IMR-90 (cell line): ENCODE results near the gene VMO1. TPM values are rescaled to one million over a fixed set of nuclear protein-coding genes. Genes with fewer than 3 reads are reported as not detected.

Experiments used
- ATAC-seq: fragments of 200-7000 bp; cut with Tn5 transposase; 2 replicates; pipeline ENCODE4 v1.9.1; 2020; ENCODE audit warnings: low read depth, mild to moderate bottlenecking, moderate library complexity
- BruUV-seq: library from RNA; stranded (reverse); fragments of 400-500 nt; replicated peaks from 2 replicates; lab custom pipeline; 2021; lab: Mats Ljungman, UMichigan
- CTCF ChIA-PET: fragments of 300-600 bp; formaldehyde crosslinking; extraction: SDS; loops from one replicate; lab custom pipeline; 2021; ENCODE audit warnings: antibody characterized with exemption; lab: Yijun Ruan, JAX
- POLR2A ChIA-PET: fragments of 300-600 bp; sonication (Branson Sonifier 250); formaldehyde crosslinking; loops from one replicate; lab custom pipeline; 2022; ENCODE audit warnings: antibody characterized with exemption; ENCODE audit not compliant: unreplicated experiment; lab: Charles Lee
- DNase-seq: peaks from one replicate; pipeline ENCODE4 v3.0.0; 2013
- H2AFZ ChIP-seq: replicated peaks from 2 replicates; pipeline ENCODE3; 2013; ENCODE audit warnings: low read length, mild to moderate bottlenecking; ENCODE audit not compliant: poor library complexity
- H2AK5ac ChIP-seq: 2 replicates; pipeline ENCODE4 v1.6.1; 2013; ENCODE audit warnings: low read depth, low read length, inconsistent platforms
- H2AK9ac ChIP-seq: replicated peaks from 2 replicates; pipeline ENCODE3; 2013; ENCODE audit warnings: mild to moderate bottlenecking, low read depth, low read length, moderate library complexity; ENCODE audit not compliant: poor library complexity
- H2BK120ac ChIP-seq: 2 replicates; pipeline ENCODE4 v1.6.1; 2013; ENCODE audit warnings: low read depth, low read length, inconsistent platforms
- H2BK15ac ChIP-seq: 3 replicates; pipeline ENCODE4 v1.6.1; 2013; ENCODE audit warnings: low read depth, low read length, inconsistent platforms
- H2BK20ac ChIP-seq: 2 replicates; pipeline ENCODE4 v1.6.1; 2013; ENCODE audit warnings: low read depth, mild to moderate bottlenecking, inconsistent platforms, low read length, moderate library complexity
- H2BK5ac ChIP-seq: 2 replicates; pipeline ENCODE4 v1.6.1; 2013; ENCODE audit warnings: mild to moderate bottlenecking, low read depth, low read length, inconsistent platforms; ENCODE audit not compliant: poor library complexity, severe bottlenecking
- H3K14ac ChIP-seq: replicated peaks from 2 replicates; pipeline ENCODE4 v1.6.1; 2013; ENCODE audit warnings: low read depth, low read length, inconsistent platforms
- H3K18ac ChIP-seq: 2 replicates; pipeline ENCODE4 v1.6.1; 2013; ENCODE audit warnings: low read depth, low read length, control low read depth
- H3K23ac ChIP-seq: 2 replicates; pipeline ENCODE4 v1.6.1; 2013; ENCODE audit warnings: low read depth, low read length, inconsistent platforms
- H3K27ac ChIP-seq: 2 replicates; pipeline ENCODE4 v1.5.1; 2013; ENCODE audit warnings: mild to moderate bottlenecking, control low read depth, low read length; ENCODE audit not compliant: insufficient read depth
- H3K27me3 ChIP-seq: 2 replicates; pipeline ENCODE4 v1.6.1; 2013; ENCODE audit warnings: low read length; ENCODE audit not compliant: control insufficient read depth, insufficient read depth
- H3K36me3 ChIP-seq: 2 replicates; pipeline ENCODE4 v1.6.1; 2013; ENCODE audit warnings: low read length, mixed read lengths; ENCODE audit not compliant: control insufficient read depth, insufficient read depth
- H3K4ac ChIP-seq: 2 replicates; pipeline ENCODE4 v1.6.1; 2013; ENCODE audit warnings: low read depth, low read length, inconsistent platforms
- H3K4me1 ChIP-seq: 2 replicates; pipeline ENCODE4 v1.6.1; 2013; ENCODE audit warnings: low read length, mixed read lengths; ENCODE audit not compliant: control insufficient read depth, insufficient read depth
- H3K4me2 ChIP-seq: 2 replicates; pipeline ENCODE4 v1.6.1; 2013; ENCODE audit warnings: low read depth, mild to moderate bottlenecking, control low read depth, low read length, moderate library complexity
- H3K4me3 ChIP-seq: 2 replicates; pipeline ENCODE4 v1.5.1; 2013; ENCODE audit warnings: low read depth, mild to moderate bottlenecking, control low read depth, low read length, moderate library complexity; ENCODE audit not compliant: insufficient read depth
- H3K56ac ChIP-seq: 2 replicates; pipeline ENCODE4 v1.6.1; 2013; ENCODE audit warnings: low read length, inconsistent platforms; ENCODE audit not compliant: insufficient read depth; ENCODE audit errors: extremely low read depth
- H3K79me1 ChIP-seq, 2 experiments: 2 replicates each; pipeline ENCODE4 v1.6.1; 2013; ENCODE audit warnings: low read length in 2 of 2, inconsistent platforms in 1 of 2, low read depth in 1 of 2
- H3K9ac ChIP-seq: 2 replicates; pipeline ENCODE4 v1.6.1; 2013; ENCODE audit warnings: low read depth, low read length, control low read depth
- H3K9me1 ChIP-seq: 2 replicates; pipeline ENCODE4 v1.6.1; 2013; ENCODE audit warnings: low read length, inconsistent platforms; ENCODE audit not compliant: insufficient read depth
- H3K9me3 ChIP-seq: 2 replicates; pipeline ENCODE4 v1.6.1; 2013; ENCODE audit warnings: low read length; ENCODE audit not compliant: control insufficient read depth, insufficient read depth
- H4K20me1 ChIP-seq: 2 replicates; pipeline ENCODE4 v1.6.1; 2013; ENCODE audit warnings: low read length, inconsistent platforms; ENCODE audit not compliant: insufficient read depth
- H4K5ac ChIP-seq: 2 replicates; pipeline ENCODE4 v1.6.1; 2013; ENCODE audit warnings: mild to moderate bottlenecking, low read depth, low read length, control low read depth
- H4K8ac ChIP-seq, 2 experiments: 2 replicates each; pipeline ENCODE4 v1.6.1; 2013; ENCODE audit warnings: low read depth in 2 of 2, low read length in 2 of 2, control low read depth in 1 of 2, inconsistent platforms in 1 of 2
- H4K91ac ChIP-seq: 2 replicates; pipeline ENCODE4 v1.6.1; 2013; ENCODE audit warnings: low read depth, low read length, inconsistent platforms; ENCODE audit not compliant: insufficient read depth
- BHLHE40 ChIP-seq: fragments of 150-350 bp; IDR thresholded peaks from 2 replicates; pipeline ENCODE4 v1.6.1; 2016; ENCODE audit warnings: mild to moderate bottlenecking, low read depth, low read length
- CEBPB ChIP-seq: IDR thresholded peaks from 2 replicates; pipeline ENCODE4 v1.6.1; 2012; ENCODE audit warnings: low read depth, low read length, improper control_type of control experiment
- CHD1 ChIP-seq: IDR thresholded peaks from 2 replicates; pipeline ENCODE4 v1.6.1; 2012; ENCODE audit warnings: low read depth, low read length, improper control_type of control experiment
- ELK1 ChIP-seq: fragments of 150-350 bp; IDR thresholded peaks from 2 replicates; pipeline ENCODE4 v1.6.1; 2016; ENCODE audit warnings: low read depth, mild to moderate bottlenecking, low read length, moderate library complexity, borderline replicate concordance
- FOS ChIP-seq: fragments of 150-350 bp; IDR thresholded peaks from 2 replicates; pipeline ENCODE4 v1.6.1; 2016; ENCODE audit warnings: low read depth, low read length
- MAFK ChIP-seq: IDR thresholded peaks from 2 replicates; pipeline ENCODE4 v1.6.1; 2012; ENCODE audit warnings: low read depth, low read length, improper control_type of control experiment
- MAZ ChIP-seq: IDR thresholded peaks from 2 replicates; pipeline ENCODE4 v1.6.1; 2012; ENCODE audit warnings: low read depth, mild to moderate bottlenecking, low read length, improper control_type of control experiment, moderate library complexity, borderline replicate concordance
- MXI1 ChIP-seq: IDR thresholded peaks from 2 replicates; pipeline ENCODE4 v1.6.1; 2012; ENCODE audit warnings: low read depth, mild to moderate bottlenecking, low read length, moderate library complexity, borderline replicate concordance
- NFE2L2 ChIP-seq: fragments of 150-350 bp; IDR thresholded peaks from 2 replicates; pipeline ENCODE4 v1.6.1; 2016; ENCODE audit warnings: low read depth, mild to moderate bottlenecking, low read length
- POLR2A ChIP-seq: IDR thresholded peaks from 2 replicates; pipeline ENCODE4 v1.6.1; 2012; ENCODE audit warnings: mild to moderate bottlenecking, low read depth, low read length
- RAD21 ChIP-seq: IDR thresholded peaks from 2 replicates; pipeline ENCODE4 v1.6.1; 2012; ENCODE audit warnings: low read length, improper control_type of control experiment
- RCOR1 ChIP-seq: IDR thresholded peaks from 2 replicates; pipeline ENCODE4 v1.6.1; 2012; ENCODE audit warnings: mild to moderate bottlenecking, low read length, improper control_type of control experiment; ENCODE audit not compliant: insufficient replicate concordance
- RFX5 ChIP-seq: IDR thresholded peaks from 2 replicates; pipeline ENCODE4 v1.8.0; 2012; ENCODE audit warnings: low read depth, mild to moderate bottlenecking, low read length, moderate library complexity
- SMC3 ChIP-seq: fragments of 150-350 bp; IDR thresholded peaks from 2 replicates; pipeline ENCODE4 v1.6.1; 2016; ENCODE audit warnings: low read depth, mild to moderate bottlenecking, antibody characterized with exemption, low read length, moderate library complexity
- USF2 ChIP-seq: fragments of 150-350 bp; IDR thresholded peaks from 2 replicates; pipeline ENCODE4 v1.6.1; 2017; ENCODE audit warnings: mild to moderate bottlenecking, antibody characterized with exemption, low read length, low read depth
- WGBS, 2 experiments: methylation state at CpG; one replicate each; pipeline versions ENCODE4 v1.1.5 to v1.1.7; 2013; ENCODE audit warnings: missing lambda C conversion rate in 2 of 2; ENCODE audit not compliant: insufficient read length in 1 of 2; ENCODE audit errors: extremely low coverage in 2 of 2; 5-methylcytosine and 5-hydroxymethylcytosine counted together
- dilution Hi-C: fragments of 300-500 bp; cut with HindIII; formaldehyde crosslinking; loops from one replicate; pipeline ENCODE4 v1.14.3; 2018; ENCODE audit warnings: low sequenced_read_pairs; ENCODE audit not compliant: unreplicated experiment
- in situ Hi-C: fragments of 300-500 bp; cut with MboI; formaldehyde crosslinking; loops from 3 replicates; pipeline ENCODE4 v1.14.3; 2019; ENCODE audit warnings: low sequenced_read_pairs, inconsistent platforms, mixed read lengths
- intact Hi-C: fragments of 100-400 bp; cut with micrococcal nuclease; formaldehyde crosslinking; loops from 2 replicates; pipeline ENCODE4 v1.10.0; 2022
- polyA plus RNA-seq, 3 experiments: library from polyadenylated mRNA; depleted of rRNA; stranded (reverse); fragments of >200 nt; gene quantifications; 2 replicates each; pipeline ENCODE4 v1.2.3, GENCODE V29; 2012; ENCODE audit warnings: low replicate concordance in 1 of 3
- total RNA-seq: library from RNA; depleted of rRNA; stranded (reverse); fragments of >200 nt; gene quantifications from 2 replicates; pipeline ENCODE4 v1.2.3, GENCODE V29; 2012

Gene VMO1
- total and polyA plus RNA-seq, 2 of the 4 experiments (the other 2 are of a cell fraction): 0.14 TPM; not detected in 1

- no peak overlapping the region for H2BK20ac ChIP-seq
- H4K91ac ChIP-seq: no peak overlapping the region; the same call in 1 of the 2 replicates
- no peak overlapping the region for H3K56ac ChIP-seq
- no peak overlapping the region for H2BK15ac ChIP-seq
- H3K23ac ChIP-seq: peak overlapping the region; percentile 2
- peak overlapping the region; percentile 49 for H3K9ac ChIP-seq
- H2AK5ac ChIP-seq: 0 out of 2 replicates have a peak overlapping the region, but pooled peaks have one; percentile 16
- dilution Hi-C loops: no loop called here
- in situ Hi-C loops: loop anchor here (5.0 kb wide), 1 partner anchor 92 kb away; no protein-coding TSS in a partner anchor
- CTCF ChIA-PET: interaction anchor here (0.5 to 1.5 kb wide), 11 partner anchors 10 to 1152 kb away, joined by 3 to 6 read pairs (median 3); no protein-coding TSS in a partner anchor
- H3K9me1 ChIP-seq: peaks cover 4% of the 10 kb centered on the region
- WGBS, 2 experiments: 0% methylated on average over 44 of the region's 91 CpGs; no CpG with 5 or more reads in 1 of the 2 experiments
- H3K4me3 ChIP-seq: peak overlapping the region; percentile 64
- intact Hi-C loops: loop anchor here (1.0 kb wide), 2 partner anchors 80 to 86 kb away; partner anchors contain the start of genes ARRB2 and PELP1
- peak overlapping the region; percentile 81 for H2BK5ac ChIP-seq
- H3K36me3 ChIP-seq: no peaks in the 10 kb centered on the region
- POLR2A ChIA-PET: no interaction called here
- H4K5ac ChIP-seq: peak overlapping the region; percentile 0; the same call in 1 of the 2 replicates
- H3K14ac ChIP-seq: peak overlapping the region; percentile 16; the same call in 1 of the 2 replicates
- peak overlapping the region; percentile 72 for H3K27ac ChIP-seq
- no peak overlapping the region for H3K18ac ChIP-seq
- BruUV-seq: no TSS peak
- H3K27me3 ChIP-seq: peaks cover 15% of the 10 kb centered on the region
- peaks cover 0 to 5% of the 10 kb centered on the region in 2 experiments; a peak in 2 of 4 replicates for H3K79me1 ChIP-seq
- DNase-seq (peak; percentile 93), ATAC-seq (peak; percentile 95)
- peak overlapping the region; percentile 87 for H2AK9ac ChIP-seq
- no peaks in the 10 kb centered on the region for H3K9me3 ChIP-seq
- peak overlapping the region; percentile 68 to 81; a peak in 2 of 4 replicates for H4K8ac ChIP-seq
- peaks cover 5% of the 10 kb centered on the region; the same call in 1 of the 2 replicates for H3K4me1 ChIP-seq
- H3K4me2 ChIP-seq: peak overlapping the region; percentile 78
- H2AFZ ChIP-seq: peak overlapping the region; percentile 99
- no peaks in the 10 kb centered on the region for H4K20me1 ChIP-seq
- H3K4ac ChIP-seq: peak overlapping the region; percentile 22; the same call in 1 of the 2 replicates
- peak overlapping the region; percentile 52; the same call in 1 of the 2 replicates for H2BK120ac ChIP-seq
- TF ChIP-seq CHD1: no peak
- peak; percentile 55 for TF ChIP-seq SMC3
- no peak for TF ChIP-seq RFX5
- no peak for TF ChIP-seq USF2
- no peak for TF ChIP-seq NFE2L2
- TF ChIP-seq CEBPB: peak; percentile 78
- TF ChIP-seq BHLHE40: peak; percentile 67
- TF ChIP-seq RCOR1: no peak
- peak; percentile 49; the same call in 1 of the 2 replicates for TF ChIP-seq POLR2A
- TF ChIP-seq FOS: peak; percentile 41; the same call in 1 of the 2 replicates
- no peak for TF ChIP-seq MAFK
- TF ChIP-seq RAD21: peak; percentile 53
- peak; percentile 62; the same call in 1 of the 2 replicates for TF ChIP-seq MAZ
- peak; percentile 59; the same call in 1 of the 2 replicates for TF ChIP-seq MXI1
- TF ChIP-seq ELK1: no peak
Observed at GRCh38 chr17:4789951-4790704, 4.0 kb upstream of the VMO1 start.
